Measurements from ENCODE around the gene BEND6.
"Not testable (repeated sequence)": the region's sequence is repeated elsewhere in the genome, so short reads cannot be mapped to it uniquely, and the experiment has no call there.

Gene BEND6

DNA sequence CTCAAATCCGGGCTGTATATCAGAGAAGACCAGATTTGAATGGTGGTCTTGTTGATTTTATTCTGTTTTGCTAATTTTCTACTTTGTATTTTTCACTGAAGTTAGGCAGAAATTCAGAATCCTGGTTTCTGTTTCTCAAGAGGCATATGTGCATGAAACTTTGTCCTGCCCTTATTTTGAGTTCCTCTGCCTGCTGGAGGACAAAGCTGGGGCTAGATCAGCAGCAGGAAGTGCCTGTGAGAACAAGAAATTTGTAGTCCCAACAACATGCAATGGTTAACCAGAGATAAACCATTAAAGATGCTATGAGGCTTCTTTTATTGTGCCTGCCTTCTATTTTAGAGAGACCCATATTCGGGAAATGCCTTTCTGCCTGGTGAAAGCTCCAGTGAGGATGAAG, 37.1 kb downstream of the BEND6 start:
- no peaks in the 10 kb centered on the region for H3K4me1 ChIP-seq (ENCODE audit: insufficient read depth, low read length)
- no peak overlapping the region for H3K9ac ChIP-seq (ENCODE audit: low read depth, low read length)
- no peaks in the 10 kb centered on the region for H3K9me3 ChIP-seq (ENCODE audit: insufficient read depth, low read depth, low read length)
- no peaks in the 10 kb centered on the region for H3K36me3 ChIP-seq (ENCODE audit: insufficient read depth, low read depth, low read length)
- H3K4me3 ChIP-seq (ENCODE audit: low read length), result no peak overlapping the region
- H3K27me3 ChIP-seq (ENCODE audit: insufficient read depth, low read length), result no peaks in the 10 kb centered on the region
- no peak overlapping the region for H3K27ac ChIP-seq (ENCODE audit: low read length)

DNA sequence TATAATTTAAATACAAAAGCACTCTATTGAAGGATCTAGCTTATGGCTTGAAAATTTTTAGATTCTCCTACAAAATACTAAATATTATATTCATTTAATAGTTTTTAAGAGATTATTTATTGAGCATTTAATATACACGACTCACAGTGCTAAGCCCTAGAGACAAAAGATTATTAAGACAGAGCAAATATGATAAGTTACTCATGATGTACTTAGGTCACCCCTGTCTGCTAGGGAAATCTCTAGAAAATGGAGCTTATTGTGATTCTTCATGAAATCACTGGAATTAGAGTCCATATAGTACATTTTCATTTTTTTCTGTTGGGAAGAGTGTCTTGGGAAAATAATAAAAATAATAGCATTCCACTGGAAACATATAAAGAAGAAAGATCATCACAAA, 37.8 kb downstream of the BEND6 start:
- no peaks in the 10 kb centered on the region for H3K9me3 ChIP-seq (ENCODE audit: insufficient read depth, low read depth, low read length)
- no peaks in the 10 kb centered on the region for H3K36me3 ChIP-seq (ENCODE audit: insufficient read depth, low read depth, low read length)
- no peak overlapping the region for H3K9ac ChIP-seq (ENCODE audit: low read depth, low read length)
- H3K4me1 ChIP-seq (ENCODE audit: insufficient read depth, low read length), result no peaks in the 10 kb centered on the region
- no peak overlapping the region for H3K4me3 ChIP-seq (ENCODE audit: low read length)
- no peaks in the 10 kb centered on the region for H3K27me3 ChIP-seq (ENCODE audit: insufficient read depth, low read length)
- no peak overlapping the region for H3K27ac ChIP-seq (ENCODE audit: low read length)

DNA sequence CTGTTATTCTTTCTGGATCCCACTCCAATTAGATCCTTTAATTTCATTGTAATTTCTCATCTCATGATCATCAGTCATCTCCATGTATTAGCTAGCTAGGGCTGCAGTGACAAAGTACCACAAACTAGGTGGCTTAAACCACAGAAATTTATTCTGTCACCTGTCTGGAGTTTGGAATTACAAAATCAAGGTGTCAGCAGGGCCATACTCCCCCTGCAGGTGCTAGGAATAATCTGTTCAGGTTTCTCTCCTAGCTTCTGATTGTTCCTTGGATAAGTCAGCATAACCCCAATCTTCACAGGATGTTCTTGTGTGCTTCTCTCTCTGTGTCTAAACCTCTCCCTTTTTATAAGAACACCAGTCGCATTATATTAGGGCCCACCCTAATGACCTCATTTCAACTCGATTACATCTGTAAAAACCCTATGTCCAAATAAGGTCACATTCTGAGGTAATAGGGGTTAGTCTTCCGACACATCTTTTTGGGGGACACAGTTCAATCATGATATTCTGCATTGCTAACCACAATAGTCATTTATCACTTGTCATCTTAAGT, 40.5 kb downstream of the BEND6 start:
- Histone ChIP-seq H3K4me3 (ENCODE audit: low read length) (no peak overlapping the region), H3K4me1 (ENCODE audit: insufficient read depth, low read length) (no peaks in the 10 kb centered on the region), H3K36me3 (ENCODE audit: insufficient read depth, low read depth, low read length) (no peaks in the 10 kb centered on the region), H3K27ac (ENCODE audit: low read length) (no peak overlapping the region), H3K27me3 (ENCODE audit: insufficient read depth, low read length) (no peaks in the 10 kb centered on the region), H3K9ac (ENCODE audit: low read depth, low read length) (no peak overlapping the region), H3K9me3 (ENCODE audit: insufficient read depth, low read depth, low read length) (peaks cover 9% of the 10 kb centered on the region)

DNA sequence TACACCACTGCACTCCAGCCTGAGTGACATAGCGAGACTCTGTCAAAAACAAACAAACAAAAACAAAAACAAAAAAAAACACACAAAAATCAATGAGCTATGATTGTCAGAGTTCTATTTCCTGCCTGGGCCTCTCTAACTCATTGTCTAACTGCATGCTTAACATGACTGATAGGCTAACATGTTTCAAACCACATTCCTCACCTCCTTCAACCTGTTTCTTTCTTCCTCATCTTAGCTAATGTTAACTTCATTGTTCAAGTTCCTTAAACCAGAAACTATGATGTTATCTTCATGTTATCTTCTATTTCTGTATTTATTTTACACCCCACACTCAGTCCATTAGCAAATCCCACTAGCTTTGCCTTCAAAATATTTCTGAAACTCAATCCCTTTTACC, 41.5 kb downstream of the BEND6 start:
- Histone ChIP-seq H3K36me3 (ENCODE audit: insufficient read depth, low read depth, low read length) (no peaks in the 10 kb centered on the region), H3K9ac (ENCODE audit: low read depth, low read length) (no peak overlapping the region), H3K9me3 (ENCODE audit: insufficient read depth, low read depth, low read length) (peaks cover 9% of the 10 kb centered on the region), H3K27ac (ENCODE audit: low read length) (no peak overlapping the region), H3K4me3 (ENCODE audit: low read length) (no peak overlapping the region), H3K27me3 (ENCODE audit: insufficient read depth, low read length) (no peaks in the 10 kb centered on the region), H3K4me1 (ENCODE audit: insufficient read depth, low read length) (no peaks in the 10 kb centered on the region)

DNA sequence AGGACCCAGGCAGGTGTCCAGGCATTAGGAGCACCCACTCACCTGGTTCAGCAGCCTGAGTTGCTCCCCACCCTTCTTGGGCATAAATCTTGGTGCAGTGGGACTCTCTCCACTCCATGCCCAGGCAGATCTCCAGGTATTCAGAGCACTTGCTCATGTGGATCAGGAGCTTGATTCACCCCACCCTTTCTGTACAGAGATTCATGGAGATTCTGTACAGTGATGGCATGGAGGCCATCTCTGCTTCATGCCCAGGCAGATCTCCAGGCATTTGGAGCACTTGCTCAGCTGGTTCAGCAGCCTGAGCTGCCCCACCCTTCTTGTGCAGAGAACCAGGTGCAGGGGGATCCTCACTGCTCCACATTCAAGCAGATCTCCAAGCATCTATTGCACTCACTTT, 44.1 kb downstream of the BEND6 start:
- Histone ChIP-seq H3K36me3 (ENCODE audit: insufficient read depth, low read depth, low read length) (no peaks in the 10 kb centered on the region), H3K4me1 (ENCODE audit: insufficient read depth, low read length) (no peaks in the 10 kb centered on the region), H3K9me3 (ENCODE audit: insufficient read depth, low read depth, low read length) (peaks cover 9% of the 10 kb centered on the region), H3K4me3 (ENCODE audit: low read length) (no peak overlapping the region), H3K27me3 (ENCODE audit: insufficient read depth, low read length) (no peaks in the 10 kb centered on the region), H3K27ac (ENCODE audit: low read length) (no peak overlapping the region), H3K9ac (ENCODE audit: low read depth, low read length) (no peak overlapping the region)

DNA sequence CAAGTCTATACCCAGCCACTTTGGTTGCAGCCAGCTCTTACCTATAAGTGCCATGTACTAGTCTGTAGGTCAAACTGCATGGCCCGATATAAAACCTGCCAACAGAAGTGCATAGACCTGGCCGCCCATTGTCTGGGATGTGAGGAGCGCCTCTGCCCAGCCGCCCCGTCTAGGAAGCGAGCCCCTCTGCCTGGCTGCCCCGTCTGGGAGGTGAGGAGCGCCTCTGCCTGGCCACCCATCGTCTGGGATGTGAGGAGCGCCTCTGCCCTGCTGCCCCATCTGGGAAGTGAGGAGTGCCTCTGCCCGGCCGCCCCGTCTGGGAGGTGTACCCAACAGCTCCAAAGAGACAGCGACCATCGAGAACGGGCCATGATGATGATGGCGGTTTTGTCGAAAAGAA, 44.8 kb downstream of the BEND6 start:
- H3K27ac ChIP-seq (ENCODE audit: low read length); H3K9ac ChIP-seq (ENCODE audit: low read depth, low read length); H3K36me3 ChIP-seq (ENCODE audit: insufficient read depth, low read depth, low read length); H3K9me3 ChIP-seq (ENCODE audit: insufficient read depth, low read depth, low read length); H3K4me1 ChIP-seq (ENCODE audit: insufficient read depth, low read length); H3K27me3 ChIP-seq (ENCODE audit: insufficient read depth, low read length); H3K4me3 ChIP-seq (ENCODE audit: low read length): not testable (repeated sequence)

DNA sequence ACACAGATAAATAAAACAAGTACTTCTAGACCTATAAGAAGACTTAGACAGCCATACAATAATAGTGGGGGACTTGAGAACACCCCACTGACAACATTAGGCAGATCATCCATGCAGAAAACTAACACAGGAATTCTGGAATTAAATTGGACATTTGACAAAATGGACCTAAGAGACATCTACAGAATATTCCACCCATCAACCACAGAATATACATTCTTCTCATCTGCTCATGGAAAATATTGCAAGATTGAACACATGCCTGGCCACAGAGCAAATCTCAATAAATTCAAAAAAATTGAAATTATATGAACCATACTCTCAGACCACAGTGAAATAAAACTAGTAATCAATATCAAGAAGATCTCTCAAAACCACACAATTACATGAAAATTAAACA, 47.3 kb downstream of the BEND6 start:
- no peaks in the 10 kb centered on the region for H3K36me3 ChIP-seq (ENCODE audit: insufficient read depth, low read depth, low read length)
- H3K4me3 ChIP-seq (ENCODE audit: low read length), result no peak overlapping the region
- H3K9ac ChIP-seq (ENCODE audit: low read depth, low read length), result no peak overlapping the region
- H3K27me3 ChIP-seq (ENCODE audit: insufficient read depth, low read length), result no peaks in the 10 kb centered on the region
- no peaks in the 10 kb centered on the region for H3K4me1 ChIP-seq (ENCODE audit: insufficient read depth, low read length)
- no peak overlapping the region for H3K27ac ChIP-seq (ENCODE audit: low read length)
- H3K9me3 ChIP-seq (ENCODE audit: insufficient read depth, low read depth, low read length), result peaks cover 9% of the 10 kb centered on the region

DNA sequence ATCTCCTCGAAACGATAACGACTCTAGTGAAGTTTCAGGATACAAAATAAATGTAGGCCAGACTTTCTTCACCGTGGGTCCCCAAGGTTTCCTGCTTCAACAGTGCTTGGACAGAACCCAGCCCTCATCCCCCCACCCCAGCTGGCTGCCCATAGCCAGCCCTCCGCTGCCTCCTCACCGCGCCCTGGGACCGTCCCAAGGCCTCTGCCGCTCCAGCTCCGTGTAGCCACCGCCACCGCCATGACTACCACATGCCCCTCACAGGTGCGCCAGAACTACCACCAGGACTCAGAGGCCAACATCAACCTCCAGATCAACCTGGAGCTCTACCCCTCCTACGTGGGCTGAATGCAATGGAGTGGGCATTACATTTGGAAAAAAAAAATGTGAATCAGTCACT, 49.4 kb downstream of the BEND6 start:
- Histone ChIP-seq H3K36me3 (ENCODE audit: insufficient read depth, low read depth, low read length) (no peaks in the 10 kb centered on the region), H3K4me1 (ENCODE audit: insufficient read depth, low read length) (no peaks in the 10 kb centered on the region), H3K9me3 (ENCODE audit: insufficient read depth, low read depth, low read length) (peaks cover 4% of the 10 kb centered on the region; the same call in 1 of the 2 replicates), H3K27me3 (ENCODE audit: insufficient read depth, low read length) (no peaks in the 10 kb centered on the region), H3K9ac (ENCODE audit: low read depth, low read length) (no peak overlapping the region), H3K4me3 (ENCODE audit: low read length) (no peak overlapping the region), H3K27ac (ENCODE audit: low read length) (no peak overlapping the region)

DNA sequence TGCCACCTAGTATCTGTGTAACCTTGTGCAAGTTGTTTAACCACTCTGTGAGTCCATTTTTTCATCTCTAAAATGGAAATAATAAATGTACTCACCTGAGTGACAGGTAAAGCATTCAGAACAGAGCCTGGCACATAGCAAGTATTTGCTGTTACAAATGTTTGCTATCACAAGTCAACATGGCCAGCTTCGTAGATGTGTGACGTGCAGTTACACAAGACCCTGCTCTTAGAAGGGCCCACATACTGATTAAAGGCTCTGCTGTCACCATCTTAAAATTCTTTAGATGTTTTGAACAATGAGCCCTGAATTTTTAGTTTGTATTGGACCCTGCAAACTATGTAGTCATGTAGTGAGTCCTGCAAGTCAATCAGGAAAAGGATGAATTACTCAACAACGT, 51.2 kb downstream of the BEND6 start:
- Histone ChIP-seq H3K9me3 (ENCODE audit: insufficient read depth, low read depth, low read length) (no peaks in the 10 kb centered on the region), H3K9ac (ENCODE audit: low read depth, low read length) (no peak overlapping the region), H3K27ac (ENCODE audit: low read length) (no peak overlapping the region), H3K36me3 (ENCODE audit: insufficient read depth, low read depth, low read length) (no peaks in the 10 kb centered on the region), H3K4me3 (ENCODE audit: low read length) (no peak overlapping the region), H3K27me3 (ENCODE audit: insufficient read depth, low read length) (no peaks in the 10 kb centered on the region), H3K4me1 (ENCODE audit: insufficient read depth, low read length) (no peaks in the 10 kb centered on the region)

DNA sequence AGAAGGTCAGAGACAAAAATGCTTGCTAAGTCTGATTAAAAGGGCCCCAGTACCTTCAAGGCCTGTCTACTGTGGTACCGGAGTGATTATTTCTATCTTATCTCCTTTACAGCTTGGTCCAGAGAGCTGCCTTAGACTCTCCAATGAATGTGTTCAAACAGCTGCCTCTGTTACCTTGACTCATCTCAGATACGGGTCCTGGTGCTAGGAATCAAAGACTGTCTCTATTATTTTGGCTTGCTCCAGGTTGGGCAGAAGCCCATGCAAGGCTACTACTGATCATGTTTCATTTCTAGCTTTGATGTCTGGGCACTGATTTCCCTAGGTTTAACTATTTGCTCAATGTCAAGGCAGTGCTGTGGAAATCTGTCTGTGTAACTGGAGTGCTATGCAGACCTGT, 53.2 kb downstream of the BEND6 start:
- not testable (repeated sequence) for H3K9ac ChIP-seq (ENCODE audit: low read depth, low read length)

DNA sequence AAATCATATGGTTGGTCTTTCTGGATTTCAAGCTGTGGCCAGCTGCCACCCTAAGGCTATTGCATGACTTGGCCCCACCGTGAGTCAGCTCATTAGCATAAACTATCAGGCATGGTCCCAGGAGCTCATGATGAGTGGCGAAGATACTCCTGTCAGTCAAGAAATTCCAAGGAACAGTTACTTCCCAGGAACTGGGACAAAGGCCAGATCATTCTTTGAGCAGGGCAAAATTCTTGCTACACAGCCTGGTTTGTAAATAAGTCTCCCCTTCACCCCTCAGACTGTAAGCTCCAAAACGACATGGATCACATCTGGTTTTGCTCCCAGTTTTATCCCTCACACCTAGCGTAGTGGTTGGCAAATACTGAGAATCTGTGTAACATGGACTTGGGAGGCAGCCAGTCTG, 58.6 kb downstream of the BEND6 start:
- Histone ChIP-seq H3K9me3 (ENCODE audit: insufficient read depth, low read depth, low read length) (no peaks in the 10 kb centered on the region), H3K9ac (ENCODE audit: low read depth, low read length) (no peak overlapping the region), H3K27ac (ENCODE audit: low read length) (no peak overlapping the region), H3K27me3 (ENCODE audit: insufficient read depth, low read length) (no peaks in the 10 kb centered on the region), H3K4me3 (ENCODE audit: low read length) (no peak overlapping the region), H3K4me1 (ENCODE audit: insufficient read depth, low read length) (no peaks in the 10 kb centered on the region), H3K36me3 (ENCODE audit: insufficient read depth, low read depth, low read length) (no peaks in the 10 kb centered on the region)

More for the DNA sequence above, 53.2 kb downstream of the BEND6 start:
- not testable (repeated sequence) for H3K4me3 ChIP-seq (ENCODE audit: low read length); H3K27ac ChIP-seq (ENCODE audit: low read length); H3K4me1 ChIP-seq (ENCODE audit: insufficient read depth, low read length); H3K36me3 ChIP-seq (ENCODE audit: insufficient read depth, low read depth, low read length); H3K27me3 ChIP-seq (ENCODE audit: insufficient read depth, low read length); H3K9me3 ChIP-seq (ENCODE audit: insufficient read depth, low read depth, low read length)

DNA sequence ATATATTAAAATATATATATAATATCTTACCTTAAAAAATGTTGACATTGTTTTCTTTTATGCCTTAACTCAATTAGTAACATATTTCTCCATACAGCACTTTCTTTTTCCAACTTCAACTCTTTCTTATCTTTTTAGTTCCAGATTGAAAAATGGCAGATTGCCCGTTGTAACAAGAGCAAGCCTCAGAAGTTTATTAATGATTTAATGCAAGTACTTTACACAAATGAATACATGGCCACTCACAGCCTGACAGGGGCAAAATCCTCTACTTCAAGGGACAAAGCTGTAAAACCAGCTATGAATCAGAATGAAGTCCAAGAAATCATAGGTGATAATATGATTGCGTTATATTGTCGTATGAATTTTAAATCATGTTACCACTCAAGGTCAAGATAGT, 62.2 kb downstream of the BEND6 start:
- H3K9ac ChIP-seq (ENCODE audit: low read depth, low read length), result no peak overlapping the region
- no peak overlapping the region for H3K4me3 ChIP-seq (ENCODE audit: low read length)

DNA sequence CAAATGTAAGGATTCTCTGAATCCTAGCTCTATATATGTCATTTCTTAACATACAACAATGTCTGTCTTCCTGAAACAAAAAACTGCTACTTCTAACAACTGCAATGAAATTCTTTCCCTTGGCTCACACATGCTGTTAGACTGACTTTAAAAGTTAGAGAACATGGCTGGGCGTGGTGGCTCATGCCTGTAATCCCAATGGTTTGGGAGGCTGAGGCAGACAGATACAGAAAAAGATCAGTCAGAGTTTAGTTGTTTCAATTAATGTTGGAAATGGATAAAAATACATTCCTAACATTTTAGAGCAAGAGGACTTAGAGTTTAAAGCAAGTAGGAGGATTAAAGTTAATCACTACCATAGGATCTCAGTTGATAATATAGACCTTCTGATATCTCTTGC, 62.9 kb downstream of the BEND6 start:
- Histone ChIP-seq H3K4me1 (ENCODE audit: insufficient read depth, low read length) (peaks cover 10% of the 10 kb centered on the region; the same call in 1 of the 2 replicates), H3K27ac (ENCODE audit: low read length) (no peak overlapping the region), H3K36me3 (ENCODE audit: insufficient read depth, low read depth, low read length) (no peaks in the 10 kb centered on the region), H3K27me3 (ENCODE audit: insufficient read depth, low read length) (no peaks in the 10 kb centered on the region), H3K9me3 (ENCODE audit: insufficient read depth, low read depth, low read length) (no peaks in the 10 kb centered on the region), H3K9ac (ENCODE audit: low read depth, low read length) (no peak overlapping the region), H3K4me3 (ENCODE audit: low read length) (no peak overlapping the region)

More for the DNA sequence above, 62.2 kb downstream of the BEND6 start:
- Histone ChIP-seq H3K4me1 (ENCODE audit: insufficient read depth, low read length) (peaks cover 3% of the 10 kb centered on the region; the same call in 1 of the 2 replicates), H3K36me3 (ENCODE audit: insufficient read depth, low read depth, low read length) (no peaks in the 10 kb centered on the region), H3K9me3 (ENCODE audit: insufficient read depth, low read depth, low read length) (no peaks in the 10 kb centered on the region), H3K27ac (ENCODE audit: low read length) (no peak overlapping the region), H3K27me3 (ENCODE audit: insufficient read depth, low read length) (no peaks in the 10 kb centered on the region)
